K562 (cell line): ENCODE results near the gene HSD17B13. TPM values are rescaled to one million over a fixed set of nuclear protein-coding genes. Genes with fewer than 3 reads are reported as not detected.

Experiments
- ATAC-seq: fragments of 200-7000 bp; cut with Tn5 transposase; 3 replicates; pipeline ENCODE4 v1.9.1; 2020; ENCODE audit warnings: moderate library complexity
- BruUV-seq: library from RNA; stranded (reverse); fragments of 400-500 nt; replicated peaks from 2 replicates; lab custom pipeline; 2021; lab: Mats Ljungman, UMichigan
- CTCF ChIA-PET: fragments of 300-600 bp; formaldehyde crosslinking; extraction: SDS; loops from one replicate; lab custom pipeline; 2021; ENCODE audit warnings: low intra/inter-chr PET ratio; lab: Yijun Ruan, JAX
- POLR2A ChIA-PET: fragments of 300-600, 350-650 bp; sonication (Branson Sonifier 250); formaldehyde crosslinking; extraction: SDS; loops from one replicate; lab custom pipeline; 2021; ENCODE audit warnings: antibody characterized with exemption, inconsistent platforms; lab: Yijun Ruan, JAX
- DNase-seq, 4 experiments: peaks; one replicate each; pipeline versions ENCODE4 v3.0.0 to v3.0.0-alpha.2; 2011 to 2018; ENCODE audit warnings: low spot score in 3 of 4, mixed read lengths in 3 of 4; ENCODE audit errors: extremely low read depth in 1 of 4
- FAIRE-seq: peaks from 2 replicates; lab custom pipeline; 2011; peaks lifted over from hg19 to GRCh38; lab: Jason Lieb, UNC
- H2AFZ ChIP-seq: 2 replicates; pipeline ENCODE4 v1.6.0; 2011; ENCODE audit warnings: low read depth, low read length, control low read depth, inconsistent platforms
- H3K27ac ChIP-seq: fragments of 200-600 bp; 3 replicates; pipeline ENCODE4 v1.8.0; 2011; ENCODE audit warnings: low read depth, mild to moderate bottlenecking, control low read depth, inconsistent platforms, low read length, moderate library complexity, mixed read lengths; ENCODE audit errors: extremely low read depth
- H3K27me3 ChIP-seq, 2 experiments: fragments of 300-600 bp in 1 of 2; 2 replicates in 1 of 2; 3 replicates in 1 of 2; pipeline versions ENCODE4 v1.6.0 to v1.8.0; 2011; ENCODE audit warnings: inconsistent platforms in 2 of 2, low read length in 2 of 2, mild to moderate bottlenecking in 1 of 2, mixed read lengths in 1 of 2, moderate library complexity in 1 of 2; ENCODE audit not compliant: control insufficient read depth in 2 of 2, insufficient read depth in 2 of 2
- H3K36me3 ChIP-seq: fragments of 300-600 bp; 3 replicates; pipeline ENCODE4 v1.8.0; 2011; ENCODE audit warnings: mild to moderate bottlenecking, low read length, inconsistent platforms; ENCODE audit not compliant: control insufficient read depth, insufficient read depth
- H3K4me1 ChIP-seq, 2 experiments: fragments of 200-600 bp in 1 of 2; replicated peaks in 1 of 2; 2 replicates in 1 of 2; 3 replicates in 1 of 2; pipeline versions ENCODE4 v1.5.1 to v1.8.0; 2011; ENCODE audit warnings: inconsistent platforms in 2 of 2, low read length in 2 of 2, mild to moderate bottlenecking in 1 of 2, mixed read lengths in 1 of 2, moderate library complexity in 1 of 2; ENCODE audit not compliant: control insufficient read depth in 2 of 2, insufficient read depth in 2 of 2
- H3K4me2 ChIP-seq: 2 replicates; pipeline ENCODE4 v1.6.1; 2011; ENCODE audit warnings: low read length, control low read depth, inconsistent platforms, mixed read lengths; ENCODE audit not compliant: insufficient read depth
- H3K4me3 ChIP-seq: fragments of 200-600 bp; sonication (generic), shearing (Covaris generic); 2 replicates; pipeline ENCODE4 v1.5.1; 2016; ENCODE audit warnings: control low read depth, inconsistent platforms
- H3K79me2 ChIP-seq: fragments of 200-600 bp; 3 replicates; pipeline ENCODE4 v1.8.0; 2011; ENCODE audit warnings: low read length, inconsistent platforms; ENCODE audit not compliant: control insufficient read depth, insufficient read depth
- H3K9ac ChIP-seq, 2 experiments: 2 replicates each; pipeline versions ENCODE4 v1.6.0 to v1.6.1; 2011; ENCODE audit warnings: low read depth in 2 of 2, low read length in 2 of 2, control low read depth in 1 of 2, inconsistent platforms in 1 of 2, mild to moderate bottlenecking in 1 of 2, mixed read lengths in 1 of 2; ENCODE audit not compliant: insufficient read depth in 1 of 2
- H3K9me1 ChIP-seq: one replicate; pipeline ENCODE4 v1.6.0; 2011; ENCODE audit warnings: inconsistent platforms, mild to moderate bottlenecking, low read length, moderate library complexity; ENCODE audit not compliant: control insufficient read depth, insufficient read depth
- H3K9me3 ChIP-seq: replicated peaks from 2 replicates; pipeline ENCODE4 v1.5.1; 2011; ENCODE audit warnings: low read depth, low read length, inconsistent platforms; ENCODE audit not compliant: control insufficient read depth, insufficient read depth
- H4K20me1 ChIP-seq: replicated peaks from 2 replicates; pipeline ENCODE4 v1.6.1; 2011; ENCODE audit warnings: low read length, inconsistent platforms, mixed read lengths; ENCODE audit not compliant: control insufficient read depth, insufficient read depth
- HMG20B ChIP-seq: fragments of 250-450 bp; sonication (Bioruptor Pico); IDR thresholded peaks from 2 replicates; pipeline ENCODE4 v1.5.0; 2021; ENCODE audit warnings: mild to moderate bottlenecking
- ILF3 ChIP-seq: fragments of 450-650 bp; IDR thresholded peaks from 2 replicates; pipeline ENCODE4 v1.6.1; 2018; ENCODE audit warnings: antibody characterized with exemption, mild to moderate bottlenecking, moderate library complexity, borderline replicate concordance
- MYC ChIP-seq, 2 experiments: fragments of 250-450 bp in 1 of 2; sonication (Bioruptor Pico) in 1 of 2; IDR thresholded peaks; 2 replicates each; pipeline versions ENCODE4 v1.5.1 to v1.6.1; 2012 to 2021; ENCODE audit warnings: low read depth in 2 of 2, borderline replicate concordance in 1 of 2, improper control_type of control experiment in 1 of 2, low read length in 1 of 2, mild to moderate bottlenecking in 1 of 2, moderate library complexity in 1 of 2
- POLR3A ChIP-seq: IDR thresholded peaks from 2 replicates; pipeline ENCODE4 v1.6.1; 2011; ENCODE audit warnings: borderline replicate concordance, mild to moderate bottlenecking, moderate library complexity; ENCODE audit not compliant: insufficient read length, insufficient read depth; ENCODE audit errors: extremely low read depth
- PTBP1 ChIP-seq: fragments of 200-400 bp; formaldehyde crosslinking; IDR thresholded peaks from 2 replicates; pipeline ENCODE4 v1.6.1; 2017; ENCODE audit warnings: low read depth, low read length
- SETDB1 ChIP-seq: IDR thresholded peaks from one replicate; pipeline ENCODE4 v1.6.1; 2012; ENCODE audit warnings: low read length, control low read depth, inconsistent platforms
- SRF ChIP-seq, 2 experiments: fragments of 250-450, 450-650 bp in 1 of 2; sonication (Bioruptor Pico) in 1 of 2; sonication (generic) in 1 of 2; formaldehyde crosslinking; IDR thresholded peaks; 2 replicates each; pipeline versions ENCODE4 v1.5.0 to v1.5.1; 2020 to 2022; ENCODE audit warnings: mild to moderate bottlenecking in 1 of 2, missing genetic modification reagents in 1 of 2
- ZZZ3 ChIP-seq: fragments of 450-650 bp; IDR thresholded peaks from 2 replicates; pipeline ENCODE4 v1.6.1; 2016; ENCODE audit warnings: antibody characterized with exemption, mild to moderate bottlenecking, moderate library complexity
- WGBS: fragments of 100-300 bp; shearing (Covaris generic); methylation state at CpG from one replicate; pipeline ENCODE4 v1.1.6; 2016; ENCODE audit warnings: low coverage, mixed read lengths; ENCODE audit not compliant: insufficient coverage; ENCODE audit errors: missing lambda C conversion rate; 5-methylcytosine and 5-hydroxymethylcytosine counted together
- in situ Hi-C: fragments of 300-500 bp; cut with MboI; formaldehyde crosslinking; loops from 4 replicates; pipeline ENCODE4 v1.15.0; 2018; ENCODE audit warnings: inconsistent platforms, mixed read lengths
- intact Hi-C: fragments of 100-400 bp; cut with micrococcal nuclease; formaldehyde crosslinking; loops from 2 replicates; pipeline ENCODE4 v1.14.2; 2022
- polyA plus RNA-seq, 8 experiments: library from polyadenylated mRNA; depleted of rRNA in 4 of 8; stranded (reverse) in 5 of 8; unstranded in 3 of 8; fragments of >200 nt; fragmentation: Nextera tagmentation in 2 of 8; fragmentation: Illumina TruSeq in 1 of 8; extraction: Ambion mirVana in 2 of 8; extraction: Trizol in 1 of 8; gene quantifications; 2 replicates each; pipeline versions ENCODE4 v1.2.1 to v1.2.3, GENCODE V29; 2011 to 2014; ENCODE audit warnings: inconsistent platforms in 1 of 8, missing spikeins in 1 of 8
- total RNA-seq, 7 experiments: library from RNA; depleted of rRNA in 6 of 7; stranded (reverse); fragments of >200 nt in 6 of 7; fragmentation: Illumina TruSeq in 2 of 7; extraction: Trizol in 2 of 7; gene quantifications; 2 replicates each; pipeline versions ENCODE4 v1.2.1 to v1.2.3, GENCODE V29; 2011 to 2021; ENCODE audit warnings: low replicate concordance in 1 of 7
- TF ChIP-seq, protein P1 (sequence below): sonication (generic); formaldehyde crosslinking; IDR thresholded peaks from 2 replicates; pipeline ENCODE4 v1.9.0; 2022; ENCODE audit warnings: mild to moderate bottlenecking, missing genetic modification reagents

HSD17B13 gene
- total and polyA plus RNA-seq, 9 of the 15 experiments (the other 6 are each of a cell fraction or from before 2014, with no cell fraction given): 0.05 to 0.36 (median 0.29) TPM

DNA sequence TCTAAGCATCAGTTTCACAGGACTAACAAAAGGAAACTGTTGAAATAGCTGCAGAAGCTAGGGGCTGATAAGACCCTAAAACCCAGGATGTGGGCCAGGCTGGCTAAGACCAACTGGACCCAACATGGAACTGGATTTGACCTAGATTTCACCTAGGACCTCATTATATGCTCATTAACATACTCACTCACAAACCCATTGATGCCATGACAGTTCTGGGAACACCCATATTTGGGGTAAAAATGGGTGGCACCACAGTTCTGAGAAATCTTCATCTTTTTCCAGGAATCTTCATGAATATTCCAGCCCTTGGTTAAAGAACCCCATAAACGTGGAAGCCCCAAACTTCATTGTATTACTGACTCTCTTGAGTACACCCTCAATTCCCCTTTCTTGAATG, 41.1 kb downstream of the HSD17B13 start:
- in situ Hi-C loops: no loop called here

DNA sequence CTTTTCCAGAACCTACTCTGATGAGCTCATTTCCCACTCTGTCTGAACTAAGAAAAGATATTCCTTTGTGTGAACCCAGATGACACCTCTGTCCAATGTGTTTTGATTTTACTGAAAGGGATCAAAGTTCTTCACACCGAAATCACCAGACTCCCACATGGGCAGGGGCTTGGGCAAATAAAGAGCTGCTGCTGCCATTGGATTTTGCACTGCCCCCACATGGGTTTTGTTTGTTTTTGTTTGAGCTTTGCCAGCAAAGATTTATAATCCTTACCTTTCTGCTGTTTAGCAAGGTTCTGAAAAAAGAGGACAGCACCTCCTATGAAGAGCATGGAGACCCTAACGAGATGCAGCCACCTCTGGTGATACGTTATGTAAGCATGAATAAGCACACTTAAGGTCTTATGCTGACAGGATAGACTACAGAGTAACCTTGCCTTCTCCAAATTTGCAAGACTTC, 44.3 kb downstream of the HSD17B13 start:
- Histone ChIP-seq H3K27ac (no peak overlapping the region), H3K9me1 (no peaks in the 10 kb centered on the region), H3K4me1 (no peaks in the 10 kb centered on the region; a peak in 1 of 5 replicates), H3K4me3 (no peak overlapping the region), H3K36me3 (no peaks in the 10 kb centered on the region), H3K4me2 (no peak overlapping the region), H3K9ac (no peak overlapping the region), H3K9me3 (no peaks in the 10 kb centered on the region), H4K20me1 (no peaks in the 10 kb centered on the region), H2AFZ (no peak overlapping the region), H3K79me2 (no peaks in the 10 kb centered on the region), H3K27me3 (peaks cover 0 to 7% of the 10 kb centered on the region in 2 experiments; a peak in 1 of 5 replicates)
- no peak for DNase-seq
- intact Hi-C loops: no loop called here
- 0% methylated on average over 3 of the region's 3 CpGs for WGBS
- no peak for FAIRE-seq
- ChIA-PET CTCF (no interaction called here), POLR2A (no interaction called here)
- BruUV-seq: no TSS peak
- in situ Hi-C loops: no loop called here
- no peak for ATAC-seq
- TF ChIP-seq MYC (IDR thresholded peaks at IDR 0.05; ENCODE audit: low read depth, low read length): no peak
- TF ChIP-seq MYC (CRISPR knock-in tag; IDR thresholded peaks at IDR 0.05; ENCODE audit: borderline replicate concordance, low read depth): no peak
- no peak for TF ChIP-seq SETDB1
- TF ChIP-seq ILF3: no peak
- no peak for TF ChIP-seq PTBP1

More for the DNA sequence above, 41.1 kb downstream of the HSD17B13 start:
- H3K9me3 ChIP-seq: no peaks in the 10 kb centered on the region
- no peaks in the 10 kb centered on the region for H4K20me1 ChIP-seq
- TF ChIP-seq ZZZ3 (no peak), HMG20B (no peak), SRF (CRISPR knock-in tag; IDR thresholded peaks at IDR 0.05) (peak in 1 of 2 experiments; percentile 71; a peak in 1 of 4 replicates), POLR3A (no peak)
- TF ChIP-seq, protein P1, sequence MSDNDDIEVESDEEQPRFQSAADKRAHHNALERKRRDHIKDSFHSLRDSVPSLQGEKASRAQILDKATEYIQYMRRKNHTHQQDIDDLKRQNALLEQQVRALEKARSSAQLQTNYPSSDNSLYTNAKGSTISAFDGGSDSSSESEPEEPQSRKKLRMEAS (CRISPR knock-in tag): no peak
- no peaks in the 10 kb centered on the region; a peak in 1 of 5 replicates for H3K4me1 ChIP-seq
- CTCF ChIA-PET: no interaction called here
- no peaks in the 10 kb centered on the region for H3K36me3 ChIP-seq
- BruUV-seq: no TSS peak
- H3K27ac ChIP-seq: no peak overlapping the region
- DNase-seq (peak in 1 of 4 experiments; percentile 9), ATAC-seq (no peak), FAIRE-seq (no peak)
- no peaks in the 10 kb centered on the region for H3K79me2 ChIP-seq
- intact Hi-C loops: no loop called here
- H3K9me1 ChIP-seq: no peaks in the 10 kb centered on the region
- peaks cover 0 to 3% of the 10 kb centered on the region in 2 experiments; a peak in 1 of 5 replicates for H3K27me3 ChIP-seq
- WGBS: 0% methylated on average over 1 of the region's 1 CpG
- H3K4me3 ChIP-seq: no peak overlapping the region
- H3K4me2 ChIP-seq: no peak overlapping the region
- POLR2A ChIA-PET: no interaction called here
- no peak overlapping the region for H3K9ac ChIP-seq
- H2AFZ ChIP-seq: peak overlapping the region; percentile 48; the same call in 1 of the 2 replicates
